SK-N-SH treated with all-trans-retinoic acid at 6 μM for 48 hours (cell line): ENCODE results near the gene CALR3.

ENCODE experiments used
- BACH2 ChIP-seq: fragments of 250-450 bp; sonication (Bioruptor Pico); IDR thresholded peaks from 2 replicates; pipeline ENCODE4 v1.9.0; 2021; ENCODE audit warnings: mild to moderate bottlenecking, borderline replicate concordance
- OSR1 ChIP-seq: fragments of 250-450 bp; sonication (Bioruptor Pico); IDR thresholded peaks from 2 replicates; pipeline ENCODE4 v1.8.0; 2022; ENCODE audit warnings: moderate library complexity, mild to moderate bottlenecking, inconsistent platforms
- RARB ChIP-seq: fragments of 250-450 bp; sonication (Bioruptor Pico); IDR thresholded peaks from 2 replicates; pipeline ENCODE4 v1.8.0; 2021; ENCODE audit warnings: mild to moderate bottlenecking, moderate library complexity
- TOX ChIP-seq: fragments of 250-450 bp; sonication (Bioruptor Pico); IDR thresholded peaks from 2 replicates; pipeline ENCODE4 v1.8.0; 2021; ENCODE audit warnings: mild to moderate bottlenecking, moderate library complexity, borderline replicate concordance
- ZFP3 ChIP-seq: fragments of 250-450 bp; sonication (Bioruptor Pico); IDR thresholded peaks from 2 replicates; pipeline ENCODE4 v1.5.0; 2020; ENCODE audit warnings: mild to moderate bottlenecking, moderate library complexity
- ZNF70 ChIP-seq: fragments of 450-650 bp; formaldehyde crosslinking; IDR thresholded peaks from 2 replicates; pipeline ENCODE4 v1.5.0; 2020; ENCODE audit warnings: mild to moderate bottlenecking, moderate library complexity
- TF ChIP-seq, protein P1 (sequence below): fragments of 250-450 bp; sonication (Bioruptor Pico); IDR thresholded peaks from 2 replicates; pipeline ENCODE4 v1.8.0; 2020; ENCODE audit warnings: mild to moderate bottlenecking, moderate library complexity, borderline replicate concordance
- TF ChIP-seq, protein P2 (sequence below): fragments of 250-450 bp; sonication (Bioruptor Pico); IDR thresholded peaks from 2 replicates; pipeline ENCODE4 v1.5.1; 2020; ENCODE audit warnings: low read depth, mild to moderate bottlenecking, moderate library complexity
- TF ChIP-seq, protein P3 (sequence below): fragments of 250-450 bp; sonication (Bioruptor Pico); IDR thresholded peaks from 2 replicates; pipeline ENCODE4 v1.5.0; 2020; ENCODE audit warnings: mild to moderate bottlenecking, moderate library complexity

GRCh38 chr19:16531380-16531669 is 35.4 kb upstream of the CALR3 start:
- TF ChIP-seq BACH2 (CRISPR knock-in tag) (no peak), OSR1 (CRISPR knock-in tag) (no peak), ZFP3 (CRISPR knock-in tag) (no peak), RARB (CRISPR knock-in tag) (no peak), ZNF70 (CRISPR knock-in tag) (no peak), TOX (CRISPR knock-in tag) (no peak)
- TF ChIP-seq, protein P1, sequence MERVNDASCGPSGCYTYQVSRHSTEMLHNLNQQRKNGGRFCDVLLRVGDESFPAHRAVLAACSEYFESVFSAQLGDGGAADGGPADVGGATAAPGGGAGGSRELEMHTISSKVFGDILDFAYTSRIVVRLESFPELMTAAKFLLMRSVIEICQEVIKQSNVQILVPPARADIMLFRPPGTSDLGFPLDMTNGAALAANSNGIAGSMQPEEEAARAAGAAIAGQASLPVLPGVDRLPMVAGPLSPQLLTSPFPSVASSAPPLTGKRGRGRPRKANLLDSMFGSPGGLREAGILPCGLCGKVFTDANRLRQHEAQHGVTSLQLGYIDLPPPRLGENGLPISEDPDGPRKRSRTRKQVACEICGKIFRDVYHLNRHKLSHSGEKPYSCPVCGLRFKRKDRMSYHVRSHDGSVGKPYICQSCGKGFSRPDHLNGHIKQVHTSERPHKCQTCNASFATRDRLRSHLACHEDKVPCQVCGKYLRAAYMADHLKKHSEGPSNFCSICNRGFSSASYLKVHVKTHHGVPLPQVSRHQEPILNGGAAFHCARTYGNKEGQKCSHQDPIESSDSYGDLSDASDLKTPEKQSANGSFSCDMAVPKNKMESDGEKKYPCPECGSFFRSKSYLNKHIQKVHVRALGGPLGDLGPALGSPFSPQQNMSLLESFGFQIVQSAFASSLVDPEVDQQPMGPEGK (CRISPR knock-in tag): no peak
- TF ChIP-seq, protein P2, sequence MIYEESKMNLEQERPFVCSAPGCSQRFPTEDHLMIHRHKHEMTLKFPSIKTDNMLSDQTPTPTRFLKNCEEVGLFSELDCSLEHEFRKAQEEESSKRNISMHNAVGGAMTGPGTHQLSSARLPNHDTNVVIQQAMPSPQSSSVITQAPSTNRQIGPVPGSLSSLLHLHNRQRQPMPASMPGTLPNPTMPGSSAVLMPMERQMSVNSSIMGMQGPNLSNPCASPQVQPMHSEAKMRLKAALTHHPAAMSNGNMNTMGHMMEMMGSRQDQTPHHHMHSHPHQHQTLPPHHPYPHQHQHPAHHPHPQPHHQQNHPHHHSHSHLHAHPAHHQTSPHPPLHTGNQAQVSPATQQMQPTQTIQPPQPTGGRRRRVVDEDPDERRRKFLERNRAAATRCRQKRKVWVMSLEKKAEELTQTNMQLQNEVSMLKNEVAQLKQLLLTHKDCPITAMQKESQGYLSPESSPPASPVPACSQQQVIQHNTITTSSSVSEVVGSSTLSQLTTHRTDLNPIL (CRISPR knock-in tag): no peak
- TF ChIP-seq, protein P3, sequence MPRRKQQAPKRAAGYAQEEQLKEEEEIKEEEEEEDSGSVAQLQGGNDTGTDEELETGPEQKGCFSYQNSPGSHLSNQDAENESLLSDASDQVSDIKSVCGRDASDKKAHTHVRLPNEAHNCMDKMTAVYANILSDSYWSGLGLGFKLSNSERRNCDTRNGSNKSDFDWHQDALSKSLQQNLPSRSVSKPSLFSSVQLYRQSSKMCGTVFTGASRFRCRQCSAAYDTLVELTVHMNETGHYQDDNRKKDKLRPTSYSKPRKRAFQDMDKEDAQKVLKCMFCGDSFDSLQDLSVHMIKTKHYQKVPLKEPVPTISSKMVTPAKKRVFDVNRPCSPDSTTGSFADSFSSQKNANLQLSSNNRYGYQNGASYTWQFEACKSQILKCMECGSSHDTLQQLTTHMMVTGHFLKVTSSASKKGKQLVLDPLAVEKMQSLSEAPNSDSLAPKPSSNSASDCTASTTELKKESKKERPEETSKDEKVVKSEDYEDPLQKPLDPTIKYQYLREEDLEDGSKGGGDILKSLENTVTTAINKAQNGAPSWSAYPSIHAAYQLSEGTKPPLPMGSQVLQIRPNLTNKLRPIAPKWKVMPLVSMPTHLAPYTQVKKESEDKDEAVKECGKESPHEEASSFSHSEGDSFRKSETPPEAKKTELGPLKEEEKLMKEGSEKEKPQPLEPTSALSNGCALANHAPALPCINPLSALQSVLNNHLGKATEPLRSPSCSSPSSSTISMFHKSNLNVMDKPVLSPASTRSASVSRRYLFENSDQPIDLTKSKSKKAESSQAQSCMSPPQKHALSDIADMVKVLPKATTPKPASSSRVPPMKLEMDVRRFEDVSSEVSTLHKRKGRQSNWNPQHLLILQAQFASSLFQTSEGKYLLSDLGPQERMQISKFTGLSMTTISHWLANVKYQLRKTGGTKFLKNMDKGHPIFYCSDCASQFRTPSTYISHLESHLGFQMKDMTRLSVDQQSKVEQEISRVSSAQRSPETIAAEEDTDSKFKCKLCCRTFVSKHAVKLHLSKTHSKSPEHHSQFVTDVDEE (CRISPR knock-in tag): no peak
